HepG2 (cell line): Measurements from ENCODE around the gene MTA2. TPM values are rescaled to one million over a fixed set of nuclear protein-coding genes. Genes with fewer than 3 reads are reported as not detected.
A peak's percentile ranks its signal among the peaks of the same experiment; 100 is the strongest.

Source experiments
- ATAC-seq: fragments of 200-7000 bp; cut with Tn5 transposase; 3 replicates; pipeline ENCODE4 v1.9.1; 2020; ENCODE audit warnings: mild to moderate bottlenecking, moderate library complexity
- BruUV-seq: library from RNA; stranded (reverse); fragments of 400-500 nt; replicated peaks from 2 replicates; lab custom pipeline; 2021; lab: Mats Ljungman, UMichigan
- CTCF ChIA-PET: fragments of 300-600 bp; formaldehyde crosslinking; extraction: SDS; loops from one replicate; lab custom pipeline; 2021; ENCODE audit warnings: low total read pairs, inconsistent platforms, low intra/inter-chr PET ratio; lab: Yijun Ruan, JAX
- POLR2A ChIA-PET: fragments of 350-600 bp; sonication (Branson Sonifier 250); formaldehyde crosslinking; loops from one replicate; lab custom pipeline; 2020; ENCODE audit warnings: antibody characterized with exemption, inconsistent platforms; lab: Yijun Ruan, JAX
- DNase-seq: peaks from one replicate; pipeline ENCODE4 v3.0.0-alpha.2; 2015; ENCODE audit warnings: low spot score
- FAIRE-seq: peaks from 3 replicates; lab custom pipeline; 2011; peaks lifted over from hg19 to GRCh38; lab: Jason Lieb, UNC
- H2AFZ ChIP-seq: one replicate; pipeline ENCODE4 v1.6.1; 2011; ENCODE audit warnings: low read length, inconsistent platforms
- H3K27ac ChIP-seq: fragments of 300-600 bp; 3 replicates; pipeline ENCODE4 v1.8.0; 2011; ENCODE audit warnings: mixed run types, mild to moderate bottlenecking, mixed read lengths, low read length, inconsistent platforms; ENCODE audit not compliant: insufficient read depth; ENCODE audit errors: extremely low read length
- H3K27me3 ChIP-seq, 2 experiments: fragments of 200-600 bp in 1 of 2; 2 replicates in 1 of 2; 3 replicates in 1 of 2; pipeline versions ENCODE4 v1.6.0 to v1.8.0; 2011; ENCODE audit warnings: low read length in 2 of 2, mild to moderate bottlenecking in 2 of 2, moderate library complexity in 2 of 2, inconsistent platforms in 1 of 2; ENCODE audit not compliant: insufficient read depth in 2 of 2, control insufficient read depth in 1 of 2
- H3K36me3 ChIP-seq, 2 experiments: fragments of 200-600 bp in 1 of 2; replicated peaks in 1 of 2; 2 replicates in 1 of 2; 3 replicates in 1 of 2; pipeline versions ENCODE4 v1.5.1 to v1.8.0; 2011; ENCODE audit warnings: low read length in 2 of 2, inconsistent platforms in 1 of 2; ENCODE audit not compliant: insufficient read depth in 2 of 2, control insufficient read depth in 1 of 2
- H3K4me1 ChIP-seq: 2 replicates; pipeline ENCODE4 v1.5.1; 2012; ENCODE audit warnings: low read length, inconsistent platforms; ENCODE audit not compliant: insufficient read depth
- H3K4me2 ChIP-seq: 2 replicates; pipeline ENCODE4 v1.6.0; 2011; ENCODE audit warnings: low read depth, low read length, inconsistent platforms
- H3K4me3 ChIP-seq, 3 experiments: fragments of 200-600 bp in 1 of 3; sonication (generic), shearing (Covaris generic) in 1 of 3; replicated peaks in 1 of 3; 2 replicates each; pipeline ENCODE4 v1.5.1; 2011 to 2016; ENCODE audit warnings: low read length in 3 of 3, inconsistent platforms in 2 of 3, low read depth in 2 of 3, mild to moderate bottlenecking in 2 of 3, control low read depth in 1 of 3, mixed read lengths in 1 of 3; ENCODE audit not compliant: insufficient read depth in 1 of 3
- H3K79me2 ChIP-seq: one replicate; pipeline ENCODE4 v1.6.1; 2011; ENCODE audit warnings: low read length, inconsistent platforms; ENCODE audit not compliant: insufficient read depth
- H3K9ac ChIP-seq: 2 replicates; pipeline ENCODE4 v1.6.0; 2011; ENCODE audit warnings: mild to moderate bottlenecking, low read depth, low read length, inconsistent platforms; ENCODE audit not compliant: insufficient read depth
- H3K9me3 ChIP-seq: 2 replicates; pipeline ENCODE4 v1.5.1; 2012; ENCODE audit warnings: mild to moderate bottlenecking, low read length
- H4K20me1 ChIP-seq: 2 replicates; pipeline ENCODE4 v1.6.0; 2011; ENCODE audit warnings: inconsistent platforms, mild to moderate bottlenecking, low read length, moderate library complexity; ENCODE audit not compliant: insufficient read depth
- AFF4 ChIP-seq: sonication (generic); formaldehyde crosslinking; IDR thresholded peaks from 2 replicates; pipeline ENCODE4 v1.4.0; 2020; ENCODE audit warnings: missing genetic modification reagents
- AGO1 ChIP-seq: fragments of 200-400 bp; formaldehyde crosslinking; IDR thresholded peaks from 2 replicates; pipeline ENCODE4 v1.6.1; 2017; ENCODE audit warnings: mild to moderate bottlenecking, low read depth, low read length, moderate library complexity; ENCODE audit not compliant: poor library complexity, severe bottlenecking
- SAP130 ChIP-seq: IDR thresholded peaks from 2 replicates; pipeline ENCODE4 v1.6.1; 2016; ENCODE audit warnings: low read depth
- TFDP2 ChIP-seq: sonication (generic); formaldehyde crosslinking; IDR thresholded peaks from 2 replicates; pipeline ENCODE4 v1.4.0; 2020; ENCODE audit warnings: missing genetic modification reagents
- ZFP82 ChIP-seq: sonication (generic); formaldehyde crosslinking; IDR thresholded peaks from 2 replicates; pipeline ENCODE4 v1.5.1; 2020; ENCODE audit warnings: mild to moderate bottlenecking, missing genetic modification reagents, borderline replicate concordance
- ZNF276 ChIP-seq: sonication (generic); formaldehyde crosslinking; IDR thresholded peaks from 2 replicates; pipeline ENCODE4 v1.4.0; 2020; ENCODE audit warnings: mild to moderate bottlenecking, low read depth, missing genetic modification reagents
- ZNF281 ChIP-seq: sonication (generic); formaldehyde crosslinking; IDR thresholded peaks from 2 replicates; pipeline ENCODE4 v1.4.0; 2020; ENCODE audit warnings: missing genetic modification reagents, borderline replicate concordance
- ZNF530 ChIP-seq: sonication (generic); formaldehyde crosslinking; IDR thresholded peaks from 2 replicates; pipeline ENCODE4 v1.5.0; 2020; ENCODE audit warnings: low read depth, mild to moderate bottlenecking, missing genetic modification reagents
- ZNF616 ChIP-seq: sonication (generic); formaldehyde crosslinking; IDR thresholded peaks from 2 replicates; pipeline ENCODE4 v1.5.0; 2020; ENCODE audit warnings: low read depth, mild to moderate bottlenecking, missing genetic modification reagents
- WGBS: methylation state at CpG from one replicate; pipeline ENCODE4 v1.1.6; 2017; ENCODE audit warnings: low lambda C conversion rate; 5-methylcytosine and 5-hydroxymethylcytosine counted together
- in situ Hi-C: cut with HindIII; loops from 2 replicates; pipeline ENCODE4 v1.10.0; 2017; ENCODE audit warnings: low pct_unique_long_range_greater_than_20kb; ENCODE audit not compliant: extremely low pct_ligation_motif_present
- intact Hi-C: fragments of 100-400 bp; cut with micrococcal nuclease; formaldehyde crosslinking; loops from one replicate; pipeline ENCODE4 v1.10.0; 2022; ENCODE audit not compliant: unreplicated experiment
- polyA plus RNA-seq, 8 experiments: library from polyadenylated mRNA; depleted of rRNA in 3 of 8; stranded (reverse) in 7 of 8; unstranded in 1 of 8; fragments of >200 nt; fragmentation: Illumina TruSeq in 4 of 8; extraction: Trizol in 4 of 8; gene quantifications; 2 replicates each; pipeline versions ENCODE4 v1.2.1 to v1.2.3, GENCODE V29; 2011 to 2016; ENCODE audit warnings: low read depth in 4 of 8, missing spikeins in 1 of 8, mixed read lengths in 1 of 8; ENCODE audit not compliant: insufficient read depth in 1 of 8
- total RNA-seq, 5 experiments: library from RNA; depleted of rRNA; stranded (reverse); fragments of >200 nt; fragmentation: Illumina TruSeq; extraction: Trizol; gene quantifications; 2 replicates each; pipeline ENCODE4 v1.2.3, GENCODE V29; 2016; ENCODE audit warnings: low read depth in 1 of 5

Gene MTA2
- total and polyA plus RNA-seq, 2 of the 13 experiments (the other 11 are each of a cell fraction or from before 2014, with no cell fraction given), result 14.0 to 70.0 TPM

- TF ChIP-seq ZNF281 (CRISPR knock-in tag) (no peak), ZNF616 (0 out of 2 replicates have a peak, but pooled peaks have one; percentile 46), AGO1 (no peak), ZNF530 (CRISPR knock-in tag) (no peak)
- TF ChIP-seq, all 625 proteins: peak for 12
Observed at GRCh38 chr11:62613291-62613778, 11.7 kb upstream of the MTA2 start (continued).

GRCh38 chr11:62612366-62613290 is 11.0 kb upstream of the MTA2 start, which contains the start of the genes EML3 and ROM1:
TSS of gene EML3 (minus strand) at chr11:62612775. CDS start at chr11:62612457, 318 bp downstream.
TSS of gene ROM1 (plus strand) at chr11:62613257. CDS start at chr11:62613282, 25 bp downstream.
- POLR2A ChIA-PET, result interaction anchor here (1.2 to 4.0 kb wide), 9 partner anchors 9 to 141 kb away, joined by 3 to 39 read pairs (median 12); partner anchors contain the start of genes B3GAT3, C11orf98, CSKMT and EEF1G
- BruUV-seq, result no TSS peak
- Histone ChIP-seq H3K9ac (peak within 1 kb of the TSS; percentile 80), H3K4me3 (peak within 1 kb of the TSS; percentile 77 to 93 (median 77)), H3K4me1 (peaks cover 50% of the 10 kb centered on the region), H3K79me2 (peaks cover 2% of the 10 kb centered on the region), H3K4me2 (peak within 1 kb of the TSS; percentile 96), H3K36me3 (no peaks in the 10 kb centered on the region), H4K20me1 (no peaks in the 10 kb centered on the region), H3K27me3 (no peaks in the 10 kb centered on the region; a peak in 1 of 5 replicates), H2AFZ (peak within 1 kb of the TSS; percentile 76), H3K9me3 (no peaks in the 10 kb centered on the region), H3K27ac (peak within 1 kb of the TSS; percentile 64)
- ATAC-seq (peak; percentile 74), DNase-seq (peak; percentile 70), FAIRE-seq (no peak)
- intact Hi-C loops, result loop anchor here (5.0 kb wide), 1 partner anchor 40 kb away; the partner anchor contains the start of gene INTS5
- CTCF ChIA-PET, result interaction anchor here (0.6 to 2.3 kb wide), 4 partner anchors 9 to 82 kb away, joined by 3 to 14 read pairs (median 5); partner anchors contain the start of genes B3GAT3 and TUT1
- 13% methylated on average over 9 of the region's 91 CpGs for WGBS
- in situ Hi-C loops, result no loop called here
- TF ChIP-seq AFF4, result no peak
- no peak for TF ChIP-seq ZNF276
- 0 out of 2 replicates have a peak, but pooled peaks have one; percentile 36 for TF ChIP-seq ZFP82 (CRISPR knock-in tag)
- 0 out of 2 replicates have a peak, but pooled peaks have one; percentile 24 for TF ChIP-seq TFDP2 (CRISPR knock-in tag)
- peak; percentile 47 for TF ChIP-seq SAP130 (CRISPR knock-in tag)
